ENCODE results near the gene APBA1. TPM values are rescaled to one million over a fixed set of nuclear protein-coding genes. Genes with fewer than 3 reads are reported as not detected.

The APBA1 gene
- total and polyA plus RNA-seq, 2 of the 8 experiments (the other 6 are each of a cell fraction or from before 2014, with no cell fraction given): 0.36 to 0.60 TPM

DNA sequence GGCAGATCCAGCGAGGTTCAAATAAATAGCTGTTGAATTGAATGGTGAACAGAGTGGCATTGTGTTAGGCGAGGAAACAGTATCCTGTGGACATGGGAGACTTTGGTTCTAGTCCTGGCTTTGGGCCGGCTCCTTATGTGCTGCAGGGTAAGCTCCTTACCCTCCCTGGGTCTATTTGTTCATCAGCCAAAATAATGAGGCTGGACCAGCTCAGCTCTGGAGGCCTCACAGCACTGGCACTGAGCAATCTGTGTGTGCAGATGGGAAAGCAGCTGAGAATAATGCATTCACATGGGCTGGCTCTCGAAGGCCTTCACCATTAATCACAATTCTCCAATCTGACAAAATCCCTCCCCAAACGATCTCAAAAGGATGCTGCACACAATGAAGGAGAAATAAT is 81.9 kb downstream of the APBA1 start:
- Histone ChIP-seq H2BK20ac (ENCODE audit: low read length) (no peak overlapping the region), H2BK12ac (ENCODE audit: low read depth, low read length) (no peak overlapping the region), H2BK15ac (ENCODE audit: low read length) (no peak overlapping the region), H4K20me1 (replicated peaks in 1 of 2; ENCODE audit: control insufficient read depth in 1 of 2, insufficient read depth in 2 of 2, low read length in 2 of 2) (no peaks in the 10 kb centered on the region), H4K5ac (ENCODE audit: insufficient read length, low read depth, low read length) (no peak overlapping the region), H3K56ac (replicated peaks; ENCODE audit: insufficient read length, low read depth, low read length) (no peak overlapping the region), H3K79me1 (ENCODE audit: low read depth, low read length) (no peaks in the 10 kb centered on the region), H3K14ac (ENCODE audit: insufficient read length) (no peak overlapping the region), H3K4me1 (replicated peaks in 1 of 4; ENCODE audit: control insufficient read depth in 3 of 4, insufficient read depth in 4 of 4, low read length in 3 of 4) (no peaks in the 10 kb centered on the region; a peak in 1 of 7 replicates), H3K23me2 (ENCODE audit: low read depth, low read length) (no peaks in the 10 kb centered on the region), H3K9ac (replicated peaks in 1 of 4; ENCODE audit: extremely low read depth in 1 of 4, low read depth in 3 of 4, low read length in 3 of 4) (no peak overlapping the region), H4K91ac (replicated peaks; ENCODE audit: insufficient read length, low read length) (no peak overlapping the region), H3K18ac (ENCODE audit: extremely low read depth, low read length) (no peak overlapping the region), H3K27me3 (replicated peaks in 1 of 4; ENCODE audit: control insufficient read depth in 3 of 4, extremely low read depth in 1 of 4, insufficient read depth in 3 of 4, low read length in 3 of 4) (no peaks in the 10 kb centered on the region; a peak in 2 of 7 replicates), H3K79me2 (ENCODE audit: control insufficient read depth in 1 of 2, insufficient read depth in 2 of 2, low read length in 2 of 2) (no peaks in the 10 kb centered on the region), H2BK5ac (ENCODE audit: low read depth, low read length) (no peak overlapping the region), H3K4me3 (ENCODE audit: extremely low read depth in 1 of 4, insufficient read depth in 2 of 4, low read depth in 3 of 4, low read length in 4 of 4) (no peak overlapping the region), H2AK5ac (ENCODE audit: low read depth, low read length) (no peak overlapping the region), H3K9me3 (ENCODE audit: insufficient read depth in 2 of 2, low read depth in 1 of 2, low read length in 1 of 2) (no peaks in the 10 kb centered on the region), H2BK120ac (replicated peaks; ENCODE audit: low read depth, low read length) (no peak overlapping the region), H3K27ac (ENCODE audit: low read depth, low read length) (no peak overlapping the region), H4K8ac (ENCODE audit: extremely low read depth, insufficient read depth, low read length) (no peak overlapping the region), H3K23ac (ENCODE audit: insufficient read length) (no peak overlapping the region), H2AFZ (ENCODE audit: low read length) (no peak overlapping the region), H3K36me3 (ENCODE audit: control insufficient read depth in 2 of 4, insufficient read depth in 4 of 4, low read length in 3 of 4) (no peaks in the 10 kb centered on the region), H3K4me2 (ENCODE audit: insufficient read depth in 1 of 2, low read depth in 2 of 2, low read length in 2 of 2) (no peak overlapping the region), H3K4ac (replicated peaks; ENCODE audit: insufficient read length, low read depth, low read length) (no peak overlapping the region)
- FAIRE-seq: no peak
- POLR2A ChIA-PET (ENCODE audit: partially characterized antibody): interaction anchor here (1.0 kb wide), 1 partner anchor 13 kb away, joined by 3 read pairs; no protein-coding TSS in a partner anchor
- 84% methylated on average over 5 of the region's 5 CpGs; no CpG with 5 or more reads in 1 of the 2 experiments for WGBS, 2 experiments (ENCODE audit: extremely low coverage in 1 of 2, insufficient coverage in 1 of 2, insufficient read length in 1 of 2, insufficient replicate concordance in 2 of 2, low coverage in 1 of 2, low lambda C conversion rate in 2 of 2, missing lambda C conversion rate in 1 of 2)
- no peak for DNase-seq (ENCODE audit: low read depth in 1 of 2, low spot score in 2 of 2)
- CTCF ChIA-PET (ENCODE audit: partially characterized antibody): interaction anchor here (0.8 to 1.7 kb wide), 3 partner anchors 9 to 168 kb away, joined by 3 to 5 read pairs (median 3); no protein-coding TSS in a partner anchor
- TF ChIP-seq RNF2 (IDR thresholded peaks at IDR 0.05; ENCODE audit: borderline replicate concordance, low read depth, low read length, missing control alignments, poor library complexity, severe bottlenecking) (no peak), ASH2L (IDR thresholded peaks at IDR 0.05; ENCODE audit: low read length) (no peak), KDM5A (IDR thresholded peaks at IDR 0.05; ENCODE audit: low read length) (no peak), TAF7 (optimal IDR thresholded peaks at IDR 0.05; ENCODE audit: borderline replicate concordance, low read depth, low read length) (no peak), SIRT6 (IDR thresholded peaks at IDR 0.05; ENCODE audit: low read length) (no peak), BACH1 (IDR thresholded peaks at IDR 0.05; ENCODE audit: low read length) (no peak), TBP (IDR thresholded peaks at IDR 0.05; ENCODE audit: low read depth, low read length) (no peak), CEBPB (IDR thresholded peaks at IDR 0.05; ENCODE audit: low read depth, low read length) (no peak), CTBP2 (IDR thresholded peaks at IDR 0.05; ENCODE audit: borderline replicate concordance, insufficient read depth, insufficient read length, low read length) (no peak), YY1 (IDR thresholded peaks at IDR 0.05; ENCODE audit: low read depth, low read length) (no peak), TEAD4 (IDR thresholded peaks at IDR 0.05; ENCODE audit: low read depth, low read length) (no peak)
- TF ChIP-seq, protein P1, sequence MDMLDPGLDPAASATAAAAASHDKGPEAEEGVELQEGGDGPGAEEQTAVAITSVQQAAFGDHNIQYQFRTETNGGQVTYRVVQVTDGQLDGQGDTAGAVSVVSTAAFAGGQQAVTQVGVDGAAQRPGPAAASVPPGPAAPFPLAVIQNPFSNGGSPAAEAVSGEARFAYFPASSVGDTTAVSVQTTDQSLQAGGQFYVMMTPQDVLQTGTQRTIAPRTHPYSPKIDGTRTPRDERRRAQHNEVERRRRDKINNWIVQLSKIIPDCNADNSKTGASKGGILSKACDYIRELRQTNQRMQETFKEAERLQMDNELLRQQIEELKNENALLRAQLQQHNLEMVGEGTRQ (IDR thresholded peaks at IDR 0.05; ENCODE audit: low read length): no peak
- TF ChIP-seq, protein P2, sequence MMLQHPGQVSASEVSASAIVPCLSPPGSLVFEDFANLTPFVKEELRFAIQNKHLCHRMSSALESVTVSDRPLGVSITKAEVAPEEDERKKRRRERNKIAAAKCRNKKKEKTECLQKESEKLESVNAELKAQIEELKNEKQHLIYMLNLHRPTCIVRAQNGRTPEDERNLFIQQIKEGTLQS (IDR thresholded peaks at IDR 0.05; ENCODE audit: insufficient read depth, low read depth, low read length): no peak

Measured in H1 (cell line).